SIG-M5 (cell line): Measurements from ENCODE around the gene SLC27A1.
A peak's percentile ranks its signal among the peaks of the same experiment; 100 is the strongest.
"Not testable (repeated sequence)": the region's sequence is repeated elsewhere in the genome, so short reads cannot be mapped to it uniquely, and the experiment has no call there.

Experiments used
- DNase-seq: peaks from one replicate; lab custom pipeline; 2025; lab: John Stamatoyannopoulos, UW

The SLC27A1 gene

DNA sequence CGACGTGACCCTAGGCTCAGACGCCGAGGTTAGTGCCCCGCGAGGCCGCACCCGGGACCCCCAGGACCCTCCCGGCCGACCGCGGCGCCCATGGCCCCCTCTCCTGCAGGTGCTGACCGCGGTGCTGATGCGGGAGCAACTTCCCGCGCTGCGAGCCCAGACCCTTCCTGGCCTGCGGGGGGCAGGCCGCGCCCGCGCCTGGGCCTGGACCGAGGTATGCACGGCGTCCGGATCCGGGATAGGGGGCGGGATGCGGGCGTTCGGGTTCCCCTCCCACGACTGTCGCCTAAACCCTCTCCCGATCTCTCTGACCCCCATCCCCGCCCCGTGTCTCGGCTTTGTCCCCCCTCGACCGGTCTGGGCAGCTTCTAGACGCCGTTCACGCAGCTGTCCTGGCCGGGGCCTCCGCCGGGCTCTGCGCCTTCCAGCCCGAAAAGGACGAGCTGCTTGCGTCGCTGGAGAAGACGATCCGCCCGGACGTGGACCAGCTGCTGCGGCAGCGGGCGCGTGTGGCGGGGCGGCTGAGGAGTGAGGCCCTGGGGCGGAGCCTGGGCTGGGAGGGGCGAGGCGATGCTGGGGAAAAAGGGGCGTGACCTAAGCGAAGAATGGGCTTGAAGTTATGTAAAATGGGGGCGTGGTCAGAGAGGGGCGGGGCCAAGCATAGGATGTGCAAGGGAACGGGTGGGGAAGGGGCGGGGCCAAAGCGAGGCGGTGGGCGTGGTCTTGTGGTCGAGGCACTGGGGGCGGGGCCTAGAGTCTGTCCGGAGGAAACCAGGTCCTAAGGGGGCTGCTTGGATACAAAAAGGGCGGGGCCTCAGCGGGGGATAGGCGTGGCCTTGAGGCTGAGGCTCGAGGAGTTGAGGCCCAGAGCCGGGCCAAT, 69.2 kb downstream of the SLC27A1 start:
- DNase-seq = peak; percentile 78

DNA sequence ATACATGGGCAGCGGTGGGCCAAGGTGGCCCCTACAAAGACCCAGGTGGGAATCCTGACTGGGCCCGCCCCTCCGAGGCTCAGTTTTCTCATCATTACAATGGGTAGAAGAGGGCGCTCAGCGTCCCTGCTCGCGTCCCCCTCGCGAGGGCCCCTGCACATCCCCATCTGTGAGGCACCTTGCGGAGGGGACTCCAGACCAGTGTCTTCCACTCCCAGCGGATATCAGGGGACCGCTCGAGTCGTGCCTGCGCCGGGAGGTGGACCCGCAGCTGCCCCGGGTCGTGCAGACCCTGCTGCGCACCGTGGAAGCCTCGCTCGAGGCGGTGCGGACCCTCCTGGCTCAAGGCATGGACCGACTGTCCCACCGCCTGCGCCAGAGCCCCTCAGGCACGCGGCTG, 69.8 kb downstream of the SLC27A1 start:
- DNase-seq = no peak

DNA sequence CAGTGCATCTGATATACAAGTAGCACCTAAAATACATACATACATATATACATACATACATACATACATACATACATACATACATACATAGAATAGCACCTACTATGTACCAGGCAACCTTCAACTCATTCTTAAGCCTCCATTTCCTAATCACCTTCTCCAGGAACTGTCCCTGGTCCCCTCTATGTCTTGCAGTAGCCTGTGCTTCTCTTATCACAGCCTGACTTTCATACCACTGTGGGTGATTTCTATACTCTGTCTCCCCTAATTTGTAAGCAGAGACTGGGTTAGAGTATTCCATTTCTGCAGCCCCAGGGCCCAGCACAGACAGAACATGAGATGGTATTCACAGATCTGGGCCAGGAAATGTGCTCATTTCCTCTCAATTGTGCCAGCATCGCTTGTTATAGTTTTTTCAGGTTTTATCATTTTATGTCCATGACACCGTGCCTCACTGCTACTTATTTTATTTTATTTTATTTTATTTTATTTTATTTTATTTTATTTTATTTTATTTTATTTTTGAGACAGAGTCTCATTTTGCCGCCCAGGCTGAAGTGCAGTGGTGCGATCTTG, 70.9 kb downstream of the SLC27A1 start:
- no peak for DNase-seq

DNA sequence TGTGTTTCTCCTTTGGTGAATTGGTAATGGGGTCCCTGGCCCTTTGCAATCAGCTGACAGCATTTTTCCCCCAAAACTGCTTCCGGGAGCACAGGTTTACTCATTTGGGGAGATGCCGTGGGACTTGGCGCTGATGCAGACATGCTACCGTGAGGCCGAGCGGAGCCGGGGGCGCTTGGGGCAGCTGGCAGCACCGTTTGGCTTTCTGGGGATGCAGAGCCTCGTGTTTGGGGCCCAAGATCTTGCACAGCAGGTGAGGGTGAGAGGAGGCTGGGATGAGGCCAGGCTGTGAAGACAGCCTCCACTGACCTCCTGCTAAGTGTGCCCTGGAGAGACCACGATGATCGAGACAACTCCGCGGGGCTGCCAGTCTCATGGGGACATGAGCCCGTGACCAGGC, 71.7 kb downstream of the SLC27A1 start:
- DNase-seq = no peak

DNA sequence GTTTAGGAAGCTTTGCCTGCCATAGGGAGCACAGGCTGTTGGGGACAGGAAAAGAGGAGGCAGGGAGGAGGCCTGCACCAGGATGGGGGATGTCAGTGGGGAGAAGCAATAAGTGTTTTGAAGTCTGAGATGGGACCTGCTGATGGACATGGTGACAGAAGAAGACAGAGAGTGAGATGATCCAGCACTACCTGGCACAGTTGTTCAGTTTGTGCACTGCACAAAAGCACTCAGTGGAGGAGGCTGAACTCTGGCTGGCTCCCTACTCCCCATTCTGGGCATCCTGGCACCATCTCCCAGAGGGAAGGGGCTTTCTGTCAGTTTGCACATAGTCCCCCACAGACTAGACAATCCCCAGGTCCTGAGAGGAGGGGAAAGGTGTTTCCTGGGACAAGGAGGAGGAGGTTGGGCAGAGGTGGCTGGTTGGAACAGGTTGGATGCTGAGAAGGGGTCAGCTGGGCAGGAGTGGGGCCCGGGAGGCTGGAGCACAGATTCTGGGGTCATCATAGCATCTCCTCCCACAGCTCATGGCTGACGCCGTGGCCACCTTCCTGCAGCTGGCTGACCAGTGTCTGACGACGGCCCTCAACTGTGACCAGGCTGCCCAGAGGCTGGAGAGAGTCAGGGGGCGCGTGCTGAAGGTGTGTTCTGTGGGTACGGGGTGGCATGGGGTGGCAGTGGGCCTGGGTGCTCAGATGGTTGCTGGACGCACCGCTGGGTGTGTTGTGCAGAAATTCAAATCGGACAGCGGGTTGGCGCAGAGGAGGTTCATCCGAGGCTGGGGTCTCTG, 72.7 kb downstream of the SLC27A1 start:
- no peak for DNase-seq

DNA sequence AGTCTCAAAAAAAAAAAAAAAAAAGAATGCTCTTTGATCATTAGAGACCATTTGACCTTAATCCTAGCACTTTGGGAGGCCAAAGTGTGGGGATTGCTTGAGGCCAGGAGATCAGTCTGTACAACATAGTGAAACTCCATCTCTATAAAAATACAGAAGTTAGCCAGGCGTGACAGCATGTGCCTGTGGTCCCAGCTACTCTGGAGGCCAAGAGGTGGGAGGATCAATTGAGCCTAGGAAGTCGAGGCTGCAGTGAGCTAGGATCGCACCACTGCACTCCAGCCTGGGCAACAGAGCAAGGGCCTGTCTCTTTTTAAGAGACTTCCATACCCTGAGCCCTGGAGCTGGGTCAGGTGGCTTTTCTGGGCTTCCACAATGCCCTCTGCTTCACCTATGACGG, 73.7 kb downstream of the SLC27A1 start:
- no peak for DNase-seq

DNA sequence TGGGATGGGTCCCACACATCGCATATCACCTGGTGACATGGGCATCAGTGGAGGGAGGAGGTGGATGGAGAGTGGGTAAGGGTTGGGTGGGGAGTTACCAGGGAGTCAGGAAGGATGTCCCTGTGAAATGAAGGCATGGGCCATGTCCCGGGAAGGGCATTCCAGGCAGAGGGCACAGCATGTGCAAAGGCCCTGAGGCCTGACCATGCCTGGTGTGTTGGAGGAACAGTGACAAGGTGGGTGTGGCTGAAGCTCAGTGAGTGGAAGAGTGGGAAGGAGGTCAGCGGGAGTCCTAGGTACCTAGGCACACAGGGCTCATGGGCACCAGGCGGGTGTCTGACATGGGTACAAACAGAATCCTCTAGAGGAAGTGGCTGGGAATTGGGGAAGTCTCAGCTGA, 74.1 kb downstream of the SLC27A1 start:
- DNase-seq = no peak

DNA sequence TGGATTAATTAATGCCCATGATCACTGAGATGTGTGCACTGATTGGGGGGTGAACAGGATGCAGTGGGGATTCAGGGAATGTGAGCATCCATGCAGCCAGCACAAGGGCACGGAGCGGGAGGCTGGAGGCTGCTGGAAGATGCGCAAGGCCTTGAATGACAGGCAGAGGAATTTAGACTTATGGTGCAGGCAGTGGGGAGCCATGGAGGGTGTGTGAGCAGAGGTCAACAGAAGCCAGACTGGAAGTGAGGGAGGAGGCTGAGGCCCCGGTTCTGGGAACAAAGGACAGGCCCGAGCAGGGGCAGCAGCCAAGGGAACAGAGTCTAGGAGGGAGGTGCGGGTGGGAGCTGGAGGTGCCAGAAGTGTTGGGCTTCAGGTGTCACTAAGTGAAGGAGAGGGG, 77.8 kb downstream of the SLC27A1 start:
- DNase-seq = no peak

DNA sequence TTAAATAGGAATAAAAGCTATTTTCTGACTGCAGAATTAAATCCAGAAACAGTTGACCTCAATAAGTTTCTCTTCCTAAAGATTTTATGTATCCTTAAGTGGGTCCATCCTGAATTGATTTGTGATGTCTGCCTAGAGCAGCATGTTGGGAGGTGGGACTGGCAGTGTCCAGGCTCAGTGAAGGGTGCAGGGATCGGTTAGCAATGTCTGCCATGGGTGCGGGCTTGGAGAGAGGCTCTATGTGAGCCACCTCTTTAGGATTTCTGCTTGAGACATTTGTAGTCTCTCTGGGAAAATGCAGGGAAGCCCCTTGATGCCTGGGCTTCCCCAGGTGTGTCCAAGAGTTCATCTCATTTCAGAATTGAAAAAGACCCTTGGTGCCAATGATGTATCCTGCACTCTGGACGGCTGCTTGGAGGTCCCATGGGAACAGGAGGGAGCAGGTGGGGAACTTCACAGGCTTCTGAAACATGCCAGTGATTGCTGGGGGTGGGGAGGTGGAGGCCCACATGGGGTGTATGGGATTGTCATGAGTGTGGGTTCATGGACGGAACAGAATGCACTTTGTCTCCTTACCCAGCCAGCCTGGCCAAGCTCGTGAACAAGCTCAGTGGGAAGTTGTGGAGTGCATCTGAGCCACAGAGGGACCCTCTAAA, 78.9 kb downstream of the SLC27A1 start:
- no peak for DNase-seq

DNA sequence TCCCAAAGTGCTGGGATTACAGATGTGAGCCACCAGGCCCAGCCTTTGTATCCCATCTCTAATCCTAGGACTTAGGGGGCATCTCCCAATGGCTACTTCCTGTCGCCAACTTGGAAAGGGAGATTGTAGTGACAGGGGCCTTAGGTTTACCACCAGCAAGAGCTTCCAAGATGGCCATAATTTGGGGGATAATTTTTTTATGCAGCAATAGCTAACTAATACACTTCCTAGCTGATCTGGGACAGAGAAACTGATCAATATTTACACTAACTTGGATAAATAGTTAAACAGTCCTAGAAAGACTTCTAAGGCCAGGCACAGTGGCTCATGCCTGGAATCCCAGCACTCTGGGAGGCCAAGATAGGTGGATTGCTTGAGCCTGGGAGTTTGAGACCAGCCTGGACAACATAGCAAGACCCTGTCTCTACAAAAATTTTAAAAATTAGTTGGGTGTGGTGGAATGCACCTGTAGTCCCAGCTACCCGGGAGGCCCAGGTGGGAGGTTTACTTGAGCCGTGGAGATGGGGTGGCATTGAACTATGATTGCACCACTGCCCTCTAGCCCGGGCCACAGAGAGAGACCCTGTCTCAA, 79.8 kb downstream of the SLC27A1 start:
- no peak for DNase-seq

DNA sequence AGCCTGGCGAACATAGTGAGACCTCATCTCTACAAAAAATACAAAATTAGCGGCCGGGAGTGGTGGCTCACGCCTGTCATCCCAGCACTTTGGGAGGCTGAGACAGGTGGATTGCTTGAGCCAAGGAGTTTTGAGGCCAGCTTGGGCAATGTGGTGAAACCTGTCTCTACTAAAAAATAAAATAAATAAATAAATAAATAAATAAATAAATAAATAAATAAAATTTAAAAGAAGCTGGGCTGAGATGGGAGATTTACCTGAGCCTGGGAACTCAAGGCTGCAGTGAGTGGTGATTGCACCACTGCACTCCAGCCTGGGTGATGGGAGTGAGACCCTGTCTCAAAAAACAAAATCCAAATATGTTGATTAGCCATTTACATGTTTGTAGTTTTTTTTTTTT, 82.4 kb downstream of the SLC27A1 start:
- not testable (repeated sequence) for DNase-seq

DNA sequence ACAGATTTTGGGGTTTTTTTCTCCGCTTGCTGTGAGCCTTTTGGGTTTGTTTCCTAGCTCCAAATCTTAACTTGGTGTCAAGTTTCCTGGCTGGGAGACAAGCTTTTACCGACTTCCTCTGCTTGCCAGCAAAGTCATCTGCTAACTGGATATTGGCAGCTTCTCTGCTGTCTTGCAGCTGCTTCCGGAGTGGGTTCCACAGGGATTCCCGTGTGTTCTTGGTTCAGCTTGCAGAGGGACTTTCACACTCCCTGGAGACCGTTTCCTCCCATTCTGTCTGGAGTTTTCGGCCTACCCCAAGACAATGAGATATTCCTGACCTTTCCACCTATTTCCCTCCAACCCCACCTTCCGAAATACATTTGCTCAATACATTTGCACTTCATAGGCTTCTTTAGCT, 82.9 kb downstream of the SLC27A1 start:
- no peak for DNase-seq

DNA sequence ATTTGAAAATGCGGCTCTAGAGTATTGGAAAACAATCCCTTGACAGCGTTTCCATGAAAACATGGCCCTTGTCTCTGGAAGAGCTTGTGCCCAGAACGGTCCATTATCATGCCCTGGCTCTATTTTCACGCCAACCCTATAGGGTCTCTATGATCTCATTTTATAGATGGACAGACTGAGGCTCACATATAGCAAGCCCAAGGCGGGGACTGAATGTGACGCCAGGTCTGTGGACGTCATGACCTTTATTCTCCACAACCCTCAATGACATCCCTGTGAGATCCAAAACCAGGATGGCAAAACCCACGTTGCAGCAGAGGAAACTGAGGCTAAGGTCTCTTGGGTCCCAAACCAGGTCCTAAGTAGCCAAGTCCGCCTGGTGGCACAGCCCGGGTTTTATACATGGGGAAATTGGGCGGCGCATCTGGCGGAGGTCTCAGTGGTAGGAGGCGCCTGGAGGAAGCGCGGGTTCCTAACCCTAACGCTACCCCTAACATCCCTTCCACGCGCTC, 84.7 kb downstream of the SLC27A1 start:
- DNase-seq = no peak

DNA sequence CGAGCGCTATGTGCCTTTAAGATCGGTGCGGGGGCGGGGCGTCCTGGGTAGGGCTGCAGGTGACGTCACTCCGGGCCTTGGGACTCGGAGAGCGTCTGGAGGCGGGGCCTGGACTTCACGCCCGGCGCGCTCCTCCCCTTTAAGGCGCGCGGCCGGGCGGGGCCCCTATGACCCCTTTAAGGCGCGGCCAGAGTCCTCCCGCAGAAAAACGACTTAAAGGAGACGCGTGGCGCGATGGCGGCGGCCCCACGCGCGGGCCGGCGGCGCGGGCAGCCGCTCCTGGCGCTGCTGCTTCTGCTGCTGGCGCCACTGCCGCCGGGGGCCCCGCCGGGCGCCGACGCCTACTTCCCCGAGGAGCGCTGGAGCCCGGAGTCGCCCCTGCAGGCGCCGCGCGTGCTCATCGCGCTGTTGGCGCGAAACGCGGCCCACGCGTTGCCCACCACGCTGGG, 85.2 kb downstream of the SLC27A1 start, which contains the start of gene COLGALT1:
Gene COLGALT1, plus strand, starts transcription at position 170 of the 449 bp plus-strand sequence. Its CDS starts 65 bp downstream, at position 235.
- DNase-seq = peak; percentile 82
